Epithelial cell of proximal tubule (primary cell): ENCODE measurements around the gene MISP3. TPM values are rescaled to one million over a fixed set of nuclear protein-coding genes. Genes with fewer than 3 reads are reported as not detected.

ENCODE experiments used
- DNase-seq: peaks from one replicate; pipeline ENCODE4 v3.0.0-alpha.2; 2011; ENCODE audit warnings: low read depth
- H3K4me3 ChIP-seq: 2 replicates; pipeline ENCODE4 v1.5.1; 2011; ENCODE audit warnings: low read depth, mild to moderate bottlenecking, low read length
- CTCF ChIP-seq: conservative IDR thresholded peaks from 2 replicates; pipeline ENCODE4 v1.5.1; 2012; ENCODE audit warnings: low read depth, mild to moderate bottlenecking, low read length
- total RNA-seq: library from RNA; depleted of rRNA; stranded (reverse); fragments of >200 nt; gene quantifications from 2 replicates; pipeline ENCODE4 v1.2.3, GENCODE V29; 2015

MISP3 gene
- total RNA-seq, 1 donor from 2014 or later = 6.0 TPM

DNA sequence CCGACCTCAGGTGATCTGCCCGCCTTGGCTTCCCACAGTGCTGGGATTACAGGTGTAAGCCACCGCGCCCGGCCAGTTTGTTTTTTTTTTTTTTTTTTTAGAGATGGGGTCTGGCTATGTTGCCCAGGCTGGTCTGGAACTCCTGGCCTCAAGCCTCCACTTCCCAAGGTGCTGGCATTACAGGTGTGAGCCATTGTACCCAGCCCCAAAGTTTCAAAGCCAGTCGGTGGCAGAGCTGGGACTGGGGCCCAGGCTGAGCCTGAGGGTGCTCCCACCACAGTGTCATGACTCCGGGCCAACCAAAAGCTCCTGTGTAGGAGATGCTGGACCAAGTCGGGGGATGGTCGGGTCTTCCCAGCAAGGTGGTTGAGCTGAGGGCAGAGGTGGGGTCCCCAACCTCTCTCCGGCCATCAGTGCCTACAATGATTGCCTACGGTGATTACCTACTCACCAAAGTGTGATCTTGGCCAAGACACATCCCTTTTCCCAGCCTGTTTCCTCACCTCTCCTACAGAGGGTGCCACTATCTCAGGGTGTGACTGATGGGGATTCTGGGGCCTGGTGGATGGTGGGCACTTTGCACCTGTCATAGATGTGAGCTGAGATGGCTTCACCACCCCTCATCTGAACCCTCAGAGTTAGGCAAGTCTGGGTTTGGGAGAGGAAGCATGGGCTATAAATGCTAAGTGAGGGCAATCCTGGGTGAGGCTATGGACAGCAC is 23.8 kb downstream of the MISP3 start:
- TF ChIP-seq CTCF = peak; percentile 43
- no peak for DNase-seq
- no peak overlapping the region for H3K4me3 ChIP-seq

GRCh38 chr19:14097532-14098151 is 25.1 kb downstream of the MISP3 start:
- H3K4me3 ChIP-seq = no peak overlapping the region
- peak; percentile 32 for TF ChIP-seq CTCF
- no peak for DNase-seq

DNA sequence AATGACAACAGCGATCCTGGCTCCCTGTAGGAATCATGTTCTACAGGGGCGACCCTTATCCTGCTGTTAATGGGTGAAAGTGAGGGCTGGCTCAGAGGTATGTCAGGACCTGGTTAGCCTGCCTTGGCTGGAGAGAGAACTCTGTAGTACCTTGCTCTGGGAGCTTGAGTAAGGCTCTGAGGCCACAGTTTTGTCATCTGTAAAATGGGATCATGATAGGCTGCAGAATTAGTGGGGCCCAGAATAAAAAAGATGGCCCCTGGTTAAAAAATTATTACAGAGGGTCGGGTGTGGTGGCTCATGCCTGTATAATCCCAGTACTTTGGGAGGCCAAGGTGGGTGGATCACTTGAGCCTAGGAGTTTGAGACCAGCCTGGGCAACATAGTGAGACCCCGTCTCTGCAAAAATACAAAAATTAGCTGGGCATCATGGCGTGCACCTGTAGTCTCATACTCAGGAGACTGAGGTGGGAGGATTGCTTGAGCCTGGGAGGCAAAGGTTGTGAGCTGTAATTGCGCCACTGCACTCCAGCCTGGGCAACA is 28.5 kb downstream of the MISP3 start:
- no peak overlapping the region for H3K4me3 ChIP-seq
- TF ChIP-seq CTCF = no peak
- DNase-seq = no peak

GRCh38 chr19:14102102-14102696 is 29.6 kb downstream of the MISP3 start:
- H3K4me3 ChIP-seq = no peak overlapping the region
- no peak for DNase-seq
- no peak for TF ChIP-seq CTCF

GRCh38 chr19:14102756-14103155 is 30.2 kb downstream of the MISP3 start:
- no peak for DNase-seq
- H3K4me3 ChIP-seq = no peak overlapping the region
- TF ChIP-seq CTCF = no peak

GRCh38 chr19:14103310-14103709 is 30.7 kb downstream of the MISP3 start:
- no peak for TF ChIP-seq CTCF
- DNase-seq = no peak

More at GRCh38 chr19:14103310-14103709, 30.7 kb downstream of the MISP3 start:
- H3K4me3 ChIP-seq = no peak overlapping the region
